Lower leg skin (tissue), 4 donors: ENCODE results near the gene ENOX2. TPM values are rescaled to one million over a fixed set of nuclear protein-coding genes. Genes with fewer than 3 reads are reported as not detected.
"Not testable (repeated sequence)": the region's sequence is repeated elsewhere in the genome, so short reads cannot be mapped to it uniquely, and the experiment has no call there.

ENCODE experiments used
- DNase-seq, 2 donors: peaks; one replicate each; pipeline ENCODE4 v3.0.0-alpha.2; 2019; ENCODE audit warnings: low spot score in 2 of 2
- H3K4me3 ChIP-seq: fragments of 200-600 bp; sonication (generic); 2 replicates; pipeline ENCODE4 v1.5.1; 2017; ENCODE audit warnings: mild to moderate bottlenecking, low read depth; ENCODE audit not compliant: poor library complexity, severe bottlenecking
- CTCF ChIP-seq, 3 donors: fragments of 450-650 bp; IDR thresholded peaks; one replicate each; pipeline ENCODE4 v1.5.1; 2016; ENCODE audit warnings: antibody characterized with exemption in 3 of 3, mild to moderate bottlenecking in 3 of 3, moderate library complexity in 2 of 3
- POLR2A ChIP-seq, 2 donors: fragments of 450-650 bp; IDR thresholded peaks; one replicate each; pipeline ENCODE4 v1.6.1; 2016 to 2017; ENCODE audit warnings: antibody characterized with exemption in 2 of 2, mild to moderate bottlenecking in 1 of 2, moderate library complexity in 1 of 2
- WGBS, 2 donors: methylation state at CpG; one replicate each; pipeline ENCODE4 v1.1.5; 2018; 5-methylcytosine and 5-hydroxymethylcytosine counted together
- intact Hi-C: fragments of 100-400 bp; cut with DNase I; formaldehyde crosslinking; loops from one replicate; pipeline ENCODE4 v1.15.0; 2023; ENCODE audit warnings: low total_unique reads
- total RNA-seq, 4 donors: library from RNA; depleted of rRNA; stranded (reverse); fragments of >200 nt; gene quantifications; one replicate each; pipeline ENCODE4 v1.1.0, GENCODE V29; 2016

ENOX2 gene
- total RNA-seq, 4 donors from 2014 or later: 6.5 to 9.5 (median 8.3) TPM

GRCh38 chrX:130828641-130829040, 74.4 kb downstream of the ENOX2 start:
- TF ChIP-seq POLR2A (IDR thresholded peaks at IDR 0.05) (no peak), CTCF (IDR thresholded peaks at IDR 0.05) (no peak)
- intact Hi-C loops: no loop called here
- no peak overlapping the region for H3K4me3 ChIP-seq
- 76 to 91% methylated on average over 3 of the region's 3 CpGs for WGBS, 2 donors
- no peak for DNase-seq

DNA sequence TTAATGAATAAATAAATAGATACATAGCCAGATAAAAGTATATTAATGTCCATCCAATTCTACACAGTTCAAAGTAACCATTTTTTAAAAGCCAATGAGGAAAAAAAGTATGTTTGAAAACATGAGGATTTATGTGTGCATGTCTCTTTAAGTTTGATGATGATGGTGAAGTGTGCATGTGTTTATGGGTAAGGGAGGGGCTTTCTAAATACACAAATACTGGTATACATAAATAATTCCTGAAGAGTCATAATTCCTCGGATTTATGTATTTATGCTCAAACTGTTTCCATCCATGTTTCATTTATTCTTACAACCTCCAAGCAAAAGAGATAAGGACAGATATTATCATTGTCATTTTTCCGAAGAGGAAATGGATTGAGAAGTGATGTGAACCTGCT, 75.4 kb downstream of the ENOX2 start:
- WGBS, 2 donors: 78 to 93% methylated on average over 2 of the region's 2 CpGs
- no peak overlapping the region for H3K4me3 ChIP-seq
- no peak for DNase-seq

DNA sequence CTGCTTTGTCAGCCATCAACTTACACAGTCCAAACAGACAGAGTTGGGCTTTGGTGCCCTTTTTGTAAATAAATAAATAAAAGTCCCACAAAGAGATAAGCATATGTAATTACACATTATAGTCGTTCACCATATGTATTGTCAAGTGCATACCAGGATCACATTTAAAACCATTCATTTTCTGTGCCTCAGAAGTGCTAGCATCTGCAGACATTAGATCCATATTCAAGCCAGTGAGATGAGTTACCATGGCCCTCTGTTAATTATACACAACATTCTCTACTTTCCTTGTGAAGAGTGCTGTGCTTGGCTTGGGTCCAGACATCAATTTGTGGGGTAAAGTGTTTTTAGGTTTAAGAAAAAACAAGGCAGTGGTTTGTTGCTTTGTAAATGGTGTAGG, 76.8 kb downstream of the ENOX2 start:
- TF ChIP-seq CTCF (IDR thresholded peaks at IDR 0.05) (no peak), POLR2A (IDR thresholded peaks at IDR 0.05) (no peak)
- H3K4me3 ChIP-seq: no peak overlapping the region
- intact Hi-C loops: no loop called here
- no peak for DNase-seq
- 60 to 84% methylated on average over 1 of the region's 1 CpG for WGBS, 2 donors

More for the DNA sequence above, 75.4 kb downstream of the ENOX2 start:
- TF ChIP-seq CTCF (IDR thresholded peaks at IDR 0.05): no peak
- no peak for TF ChIP-seq POLR2A (IDR thresholded peaks at IDR 0.05)
- intact Hi-C loops: no loop called here

GRCh38 chrX:130825525-130825924, 77.5 kb downstream of the ENOX2 start:
- no peak overlapping the region for H3K4me3 ChIP-seq
- 94 to 97% methylated on average over 2 of the region's 2 CpGs for WGBS, 2 donors
- intact Hi-C loops: no loop called here
- DNase-seq: no peak
- TF ChIP-seq CTCF (IDR thresholded peaks at IDR 0.05): no peak
- no peak for TF ChIP-seq POLR2A (IDR thresholded peaks at IDR 0.05)

GRCh38 chrX:130819367-130819766, 83.6 kb downstream of the ENOX2 start:
- WGBS, 2 donors: 89 to 97% methylated on average over 4 of the region's 4 CpGs
- intact Hi-C loops: not testable (repeated sequence)

GRCh38 chrX:130813932-130814331, 89.1 kb downstream of the ENOX2 start:
- 83 to 87% methylated on average over 4 to 5 of the region's 5 CpGs for WGBS, 2 donors
- DNase-seq, H3K4me3 ChIP-seq, intact Hi-C loops: not testable (repeated sequence)

More at GRCh38 chrX:130819367-130819766, 83.6 kb downstream of the ENOX2 start:
- not testable (repeated sequence) for H3K4me3 ChIP-seq, DNase-seq

GRCh38 chrX:130810561-130810960, 92.4 kb downstream of the ENOX2 start:
- no peak for TF ChIP-seq CTCF (IDR thresholded peaks at IDR 0.05)
- TF ChIP-seq POLR2A (IDR thresholded peaks at IDR 0.05): no peak
- WGBS, 2 donors: 65% methylated on average over 2 of the region's 3 CpGs; no CpG with 5 or more reads in 1 of the 2 donors
- no peak for DNase-seq
- intact Hi-C loops: no loop called here
- no peak overlapping the region for H3K4me3 ChIP-seq
